Activated gamma-delta T cell treated with Interleukin-2 at 50 U/mL for 16 hours (primary cell): ENCODE data around the gene ASNSD1.
"Not testable (repeated sequence)": the region's sequence is repeated elsewhere in the genome, so short reads cannot be mapped to it uniquely, and the experiment has no call there.

Source experiments
- DNase-seq: peaks from one replicate; pipeline ENCODE4 v3.0.0-alpha.2; 2020

The ASNSD1 gene

GRCh38 chr2:189696223-189696622 is 35.0 kb downstream of the ASNSD1 start:
- DNase-seq = no peak

- peak; percentile 38 for DNase-seq
These were observed 37.0 kb downstream of the ASNSD1 start for GRCh38 chr2:189698020-189698887.

- no peak for DNase-seq
These were observed 39.4 kb downstream of the ASNSD1 start for GRCh38 chr2:189700681-189701080.

- DNase-seq = no peak
These were observed 40.8 kb downstream of the ASNSD1 start for GRCh38 chr2:189702071-189702470.

- no peak for DNase-seq
These were observed 48.4 kb downstream of the ASNSD1 start for GRCh38 chr2:189709501-189710221.

GRCh38 chr2:189717593-189717992 is 56.3 kb downstream of the ASNSD1 start:
- not testable (repeated sequence) for DNase-seq

GRCh38 chr2:189719571-189719970 is 58.3 kb downstream of the ASNSD1 start:
- no peak for DNase-seq
